B cell (primary cell): ENCODE results near the gene RALBP1. TPM values are rescaled to one million over a fixed set of nuclear protein-coding genes. Genes with fewer than 3 reads are reported as not detected.

Experiments used
- ATAC-seq: fragments of 200-7000 bp; cut with Tn5 transposase; one replicate; pipeline ENCODE4 v1.10.0; 2021; ENCODE audit warnings: low read depth, mild to moderate bottlenecking, moderate number of reproducible peaks, moderate library complexity
- CTCF ChIA-PET: fragments of 350-600 bp; sonication (Branson Sonifier 250); formaldehyde crosslinking; loops from one replicate; lab custom pipeline; 2021; ENCODE audit warnings: antibody characterized with exemption, inconsistent platforms; lab: Charles Lee
- POLR2A ChIA-PET: fragments of 350-600 bp; sonication (Branson Sonifier 250); formaldehyde crosslinking; loops from one replicate; lab custom pipeline; 2021; ENCODE audit warnings: antibody characterized with exemption; lab: Charles Lee
- DNase-seq: peaks from one replicate; pipeline ENCODE4 v3.0.0; 2013
- H2AFZ ChIP-seq: 2 replicates; pipeline ENCODE4 v1.6.1; 2012; ENCODE audit warnings: mild to moderate bottlenecking, low read depth, low read length; ENCODE audit not compliant: insufficient read depth, poor library complexity, severe bottlenecking
- H3K27ac ChIP-seq, 2 donors: 1 replicate in 1 of 2; 2 replicates in 1 of 2; pipeline ENCODE4 v1.5.1; 2012 to 2013; ENCODE audit warnings: low read length in 2 of 2, mild to moderate bottlenecking in 2 of 2, moderate library complexity in 1 of 2
- H3K27me3 ChIP-seq, 4 experiments: fragments of 200-600 bp in 1 of 4; sonication (generic) in 1 of 4; replicated peaks in 1 of 4; 1 replicate in 2 of 4; 2 replicates in 2 of 4; pipeline versions ENCODE4 v1.6.1 to v1.7.0; 2013 to 2016; ENCODE audit warnings: low read length in 3 of 4, mild to moderate bottlenecking in 2 of 4, mixed read lengths in 1 of 4, moderate library complexity in 1 of 4; ENCODE audit not compliant: insufficient read depth in 4 of 4, control insufficient read depth in 3 of 4; ENCODE audit errors: control extremely low read depth in 1 of 4
- H3K36me3 ChIP-seq, 2 experiments: replicated peaks in 1 of 2; 1 replicate in 1 of 2; 2 replicates in 1 of 2; pipeline versions ENCODE4 v1.6.1 to v1.7.1; 2013; ENCODE audit warnings: low read length in 1 of 2; ENCODE audit not compliant: insufficient read depth in 2 of 2, control insufficient read depth in 1 of 2; ENCODE audit errors: control extremely low read depth in 1 of 2, extremely low read depth in 1 of 2
- H3K4me1 ChIP-seq, 2 donors: fragments of 200-600 bp in 1 of 2; sonication (generic) in 1 of 2; 1 replicate in 1 of 2; 2 replicates in 1 of 2; pipeline versions ENCODE4 v1.5.1 to v1.6.1; 2013 to 2017; ENCODE audit warnings: low read length in 2 of 2; ENCODE audit not compliant: control insufficient read depth in 2 of 2, insufficient read depth in 2 of 2
- H3K4me2 ChIP-seq: replicated peaks from 2 replicates; pipeline ENCODE3; 2012; ENCODE audit warnings: mild to moderate bottlenecking, low read depth, low read length; ENCODE audit not compliant: poor library complexity, severe bottlenecking
- H3K4me3 ChIP-seq, 5 experiments: fragments of 200-600 bp in 1 of 5; sonication (generic) in 1 of 5; 1 replicate in 3 of 5; 2 replicates in 2 of 5; pipeline versions ENCODE4 v1.5.1 to v1.7.0; 2011 to 2016; ENCODE audit warnings: low read length in 4 of 5, mild to moderate bottlenecking in 4 of 5, low read depth in 2 of 5, control low read depth in 1 of 5, moderate library complexity in 1 of 5; ENCODE audit not compliant: insufficient read depth in 1 of 5; ENCODE audit errors: control extremely low read depth in 1 of 5, extremely low read depth in 1 of 5
- H3K79me2 ChIP-seq: fragments of 200-600 bp; sonication (generic); one replicate; pipeline ENCODE4 v1.6.0; 2016; ENCODE audit warnings: low read length; ENCODE audit not compliant: control insufficient read depth, insufficient read depth
- H3K9ac ChIP-seq: fragments of 200-600 bp; sonication (generic); 2 replicates; pipeline ENCODE4 v1.6.1; 2017; ENCODE audit warnings: mild to moderate bottlenecking, low read length, moderate library complexity
- H3K9me3 ChIP-seq, 3 donors: one replicate each; pipeline versions ENCODE4 v1.6.1 to v1.7.1; 2013; ENCODE audit warnings: low read length in 2 of 3; ENCODE audit not compliant: control insufficient read depth in 2 of 3, insufficient read depth in 1 of 3; ENCODE audit errors: control extremely low read depth in 1 of 3
- H4K20me1 ChIP-seq: 2 replicates; pipeline ENCODE4 v1.6.0; 2012; ENCODE audit warnings: mild to moderate bottlenecking, low read length; ENCODE audit not compliant: insufficient read depth, control insufficient read depth, poor library complexity, severe bottlenecking
- H3K27ac Mint-ChIP-seq: one replicate; pipeline ENCODE4 v1.8.0; 2021; ENCODE audit warnings: mixed read lengths
- H3K27me3 Mint-ChIP-seq: one replicate; pipeline ENCODE4 v1.8.0; 2021; ENCODE audit warnings: mixed read lengths
- H3K4me1 Mint-ChIP-seq: one replicate; pipeline ENCODE4 v1.8.0; 2021; ENCODE audit warnings: mixed read lengths
- H3K4me3 Mint-ChIP-seq: one replicate; pipeline ENCODE4 v1.8.0; 2021; ENCODE audit warnings: mixed read lengths
- H3K9me3 Mint-ChIP-seq: one replicate; pipeline ENCODE4 v1.8.0; 2022; ENCODE audit warnings: mixed read lengths; ENCODE audit not compliant: insufficient read depth
- EZH2 ChIP-seq: IDR thresholded peaks from 2 replicates; pipeline ENCODE4 v1.6.1; 2012; ENCODE audit warnings: borderline replicate concordance, low read depth, mild to moderate bottlenecking, moderate library complexity, low read length; ENCODE audit not compliant: insufficient read depth, poor library complexity, severe bottlenecking
- WGBS: methylation state at CpG from one replicate; pipeline ENCODE4 v1.1.5; 2013; ENCODE audit warnings: missing lambda C conversion rate; ENCODE audit not compliant: insufficient coverage; 5-methylcytosine and 5-hydroxymethylcytosine counted together
- intact Hi-C: fragments of 100-400 bp; cut with micrococcal nuclease; formaldehyde crosslinking; loops from one replicate; pipeline ENCODE4 v1.10.0; 2022
- polyA plus RNA-seq: library from polyadenylated mRNA; depleted of rRNA; stranded (reverse); fragments of >200 nt; gene quantifications from 2 replicates; pipeline ENCODE4 v1.2.3, GENCODE V29; 2012
- total RNA-seq, 2 donors: library from RNA; stranded (reverse); fragments of 120-200 nt in 1 of 2; gene quantifications; 1 replicate in 1 of 2; 2 replicates in 1 of 2; pipeline versions ENCODE4 v1.2.3 to v1.2.4, GENCODE V29; 2013 to 2022
- TF ChIP-seq, protein P1 (sequence below): fragments of 200-600 bp; IDR thresholded peaks from one replicate; pipeline ENCODE4 v1.8.0; 2022; ENCODE audit warnings: antibody characterized with exemption, mild to moderate bottlenecking

RALBP1 gene
- total and polyA plus RNA-seq, 2 donors (not counting 1 experiment from before 2014, with no cell fraction given): 14.9 to 38.0 TPM

DNA sequence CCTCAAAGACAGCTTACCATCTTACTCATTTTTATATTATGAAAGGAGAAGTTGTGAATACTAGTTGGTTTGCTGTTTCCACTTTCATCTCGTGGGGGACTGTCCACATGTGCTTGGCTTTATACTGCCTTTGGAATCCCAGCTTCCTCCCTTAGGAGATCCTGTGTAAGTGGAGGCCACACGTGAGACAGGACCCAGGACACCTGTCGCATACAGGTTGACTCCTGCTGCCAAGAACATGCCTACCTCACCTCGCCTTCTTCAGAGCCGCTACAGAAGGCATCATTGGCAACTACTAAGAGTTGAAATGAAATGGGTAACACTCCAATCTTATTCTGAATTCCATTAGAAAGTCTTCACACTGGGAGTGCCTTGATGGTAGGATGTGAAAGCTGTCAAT lies 69.7 kb downstream of the RALBP1 start:
- DNase-seq (no peak), ATAC-seq (no peak)
- Mint-ChIP-seq H3K27ac (no peak overlapping the region), H3K9me3 (no peaks in the 10 kb centered on the region), H3K27me3 (no peaks in the 10 kb centered on the region), H3K4me3 (no peak overlapping the region), H3K4me1 (no peaks in the 10 kb centered on the region)
- H3K4me2 ChIP-seq: no peak overlapping the region
- no peaks in the 10 kb centered on the region for H3K27me3 ChIP-seq
- no peak for TF ChIP-seq EZH2
- TF ChIP-seq, protein P1, sequence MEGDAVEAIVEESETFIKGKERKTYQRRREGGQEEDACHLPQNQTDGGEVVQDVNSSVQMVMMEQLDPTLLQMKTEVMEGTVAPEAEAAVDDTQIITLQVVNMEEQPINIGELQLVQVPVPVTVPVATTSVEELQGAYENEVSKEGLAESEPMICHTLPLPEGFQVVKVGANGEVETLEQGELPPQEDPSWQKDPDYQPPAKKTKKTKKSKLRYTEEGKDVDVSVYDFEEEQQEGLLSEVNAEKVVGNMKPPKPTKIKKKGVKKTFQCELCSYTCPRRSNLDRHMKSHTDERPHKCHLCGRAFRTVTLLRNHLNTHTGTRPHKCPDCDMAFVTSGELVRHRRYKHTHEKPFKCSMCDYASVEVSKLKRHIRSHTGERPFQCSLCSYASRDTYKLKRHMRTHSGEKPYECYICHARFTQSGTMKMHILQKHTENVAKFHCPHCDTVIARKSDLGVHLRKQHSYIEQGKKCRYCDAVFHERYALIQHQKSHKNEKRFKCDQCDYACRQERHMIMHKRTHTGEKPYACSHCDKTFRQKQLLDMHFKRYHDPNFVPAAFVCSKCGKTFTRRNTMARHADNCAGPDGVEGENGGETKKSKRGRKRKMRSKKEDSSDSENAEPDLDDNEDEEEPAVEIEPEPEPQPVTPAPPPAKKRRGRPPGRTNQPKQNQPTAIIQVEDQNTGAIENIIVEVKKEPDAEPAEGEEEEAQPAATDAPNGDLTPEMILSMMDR: no peak
- H3K27ac ChIP-seq: no peak overlapping the region
- WGBS: no CpG with 5 or more reads among the region's 5 CpGs
- H3K4me3 ChIP-seq: no peak overlapping the region
- no peaks in the 10 kb centered on the region for H3K79me2 ChIP-seq
- no peaks in the 10 kb centered on the region for H3K9me3 ChIP-seq
- intact Hi-C loops: no loop called here
- peaks cover 6 to 37% of the 10 kb centered on the region in 2 experiments for H3K36me3 ChIP-seq
- no peak overlapping the region for H2AFZ ChIP-seq
- ChIA-PET CTCF (interaction anchor here (0.6 kb wide), 1 partner anchor 69 kb away, joined by 5 read pairs; no protein-coding TSS in a partner anchor), POLR2A (no interaction called here)
- no peak overlapping the region for H3K9ac ChIP-seq
- H4K20me1 ChIP-seq: no peaks in the 10 kb centered on the region
- H3K4me1 ChIP-seq: no peaks in the 10 kb centered on the region

DNA sequence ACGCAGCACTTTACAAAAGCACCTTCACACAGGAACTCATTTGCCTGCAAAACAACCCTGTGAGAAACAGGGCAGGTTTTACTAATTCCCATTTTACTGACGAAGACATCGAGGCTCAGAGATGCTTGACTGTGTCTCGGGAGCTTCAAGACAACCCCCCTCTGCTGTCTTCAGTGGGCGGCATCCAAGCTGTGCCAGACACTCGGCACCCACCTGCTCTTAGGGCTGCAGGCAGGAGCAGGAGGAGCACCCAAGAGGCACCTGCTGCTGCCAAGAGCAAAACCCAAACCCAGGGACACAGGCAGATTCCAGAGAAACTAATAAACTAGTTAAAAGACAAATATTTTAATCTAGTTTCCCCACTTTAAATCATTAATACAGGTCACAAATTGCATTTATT lies 71.2 kb downstream of the RALBP1 start:
- H3K27me3 ChIP-seq: no peaks in the 10 kb centered on the region
- H4K20me1 ChIP-seq: no peaks in the 10 kb centered on the region
- DNase-seq: no peak
- H3K4me2 ChIP-seq: no peak overlapping the region
- POLR2A ChIA-PET: no interaction called here
- intact Hi-C loops: no loop called here
- no peak overlapping the region for H2AFZ ChIP-seq
- WGBS: 96% methylated on average over 6 of the region's 6 CpGs
- H3K27ac ChIP-seq: no peak overlapping the region
- no peak overlapping the region for H3K4me3 ChIP-seq
- peaks cover 6 to 47% of the 10 kb centered on the region in 2 experiments for H3K36me3 ChIP-seq
- TF ChIP-seq, protein P1: no peak
- no peak for TF ChIP-seq EZH2
- no peaks in the 10 kb centered on the region for H3K4me1 Mint-ChIP-seq
- H3K79me2 ChIP-seq: no peaks in the 10 kb centered on the region
- H3K9ac ChIP-seq: no peak overlapping the region
- no peak for ATAC-seq
- no peaks in the 10 kb centered on the region for H3K9me3 Mint-ChIP-seq
- no peak overlapping the region for H3K4me3 Mint-ChIP-seq
- no peak overlapping the region for H3K27ac Mint-ChIP-seq
- no peaks in the 10 kb centered on the region for H3K4me1 ChIP-seq
- H3K27me3 Mint-ChIP-seq: no peaks in the 10 kb centered on the region
- no peaks in the 10 kb centered on the region for H3K9me3 ChIP-seq
- CTCF ChIA-PET: no interaction called here
